ENCODE measurements around the gene RAI1. TPM values are rescaled to one million over a fixed set of nuclear protein-coding genes. Genes with fewer than 3 reads are reported as not detected.
A peak's percentile ranks its signal among the peaks of the same experiment; 100 is the strongest.

The RAI1 gene
- total RNA-seq, 1 donor from 2014 or later, result 40.1 TPM

DNA sequence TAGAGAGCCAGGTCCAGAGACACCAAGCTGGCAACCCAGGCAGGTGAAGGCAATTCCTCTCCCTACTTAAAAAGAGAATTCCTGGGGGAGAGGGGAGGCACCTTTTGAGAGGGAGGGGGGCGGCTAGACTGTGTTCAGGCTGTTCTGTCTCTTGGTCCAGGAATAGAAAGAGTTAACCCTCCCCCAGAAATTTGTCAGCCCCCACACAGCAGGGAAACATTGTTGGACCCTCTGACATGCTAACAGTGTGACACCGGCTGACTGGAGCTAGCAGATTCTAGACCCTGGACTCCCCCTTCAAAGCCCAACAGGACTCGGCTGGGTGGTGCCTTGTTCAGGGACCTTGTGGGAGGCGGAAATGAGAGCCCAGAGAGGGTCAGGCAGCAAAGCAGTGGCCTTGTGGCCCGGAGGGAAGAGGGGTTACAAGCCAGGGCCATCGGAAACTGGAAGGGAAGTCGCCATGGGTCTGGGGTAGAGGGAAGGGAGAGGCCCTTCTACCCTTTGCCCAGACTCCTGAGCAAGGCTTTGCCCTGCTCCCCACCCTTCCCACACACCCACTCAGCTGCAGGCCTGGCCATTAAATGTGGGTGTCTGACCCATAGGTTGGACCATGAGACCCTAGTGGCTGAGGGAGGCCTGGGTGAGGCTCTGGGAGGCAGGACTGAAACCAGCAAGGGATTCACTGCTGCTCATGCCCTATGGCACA, 44.6 kb downstream of the RAI1 start:
- Mint-ChIP-seq H3K4me1 (ENCODE audit: unreplicated experiment) (peaks cover 60% of the 10 kb centered on the region), H3K27ac (ENCODE audit: unreplicated experiment) (peak overlapping the region; percentile 91), H3K27me3 (ENCODE audit: unreplicated experiment) (no peaks in the 10 kb centered on the region), H3K4me3 (ENCODE audit: unreplicated experiment) (peak overlapping the region; percentile 84), H3K9me3 (ENCODE audit: unreplicated experiment) (no peaks in the 10 kb centered on the region), H3K36me3 (ENCODE audit: unreplicated experiment) (no peaks in the 10 kb centered on the region)
- no peak for DNase-seq (ENCODE audit: extremely low spot score, unreplicated experiment)
- TF ChIP-seq, protein P1, sequence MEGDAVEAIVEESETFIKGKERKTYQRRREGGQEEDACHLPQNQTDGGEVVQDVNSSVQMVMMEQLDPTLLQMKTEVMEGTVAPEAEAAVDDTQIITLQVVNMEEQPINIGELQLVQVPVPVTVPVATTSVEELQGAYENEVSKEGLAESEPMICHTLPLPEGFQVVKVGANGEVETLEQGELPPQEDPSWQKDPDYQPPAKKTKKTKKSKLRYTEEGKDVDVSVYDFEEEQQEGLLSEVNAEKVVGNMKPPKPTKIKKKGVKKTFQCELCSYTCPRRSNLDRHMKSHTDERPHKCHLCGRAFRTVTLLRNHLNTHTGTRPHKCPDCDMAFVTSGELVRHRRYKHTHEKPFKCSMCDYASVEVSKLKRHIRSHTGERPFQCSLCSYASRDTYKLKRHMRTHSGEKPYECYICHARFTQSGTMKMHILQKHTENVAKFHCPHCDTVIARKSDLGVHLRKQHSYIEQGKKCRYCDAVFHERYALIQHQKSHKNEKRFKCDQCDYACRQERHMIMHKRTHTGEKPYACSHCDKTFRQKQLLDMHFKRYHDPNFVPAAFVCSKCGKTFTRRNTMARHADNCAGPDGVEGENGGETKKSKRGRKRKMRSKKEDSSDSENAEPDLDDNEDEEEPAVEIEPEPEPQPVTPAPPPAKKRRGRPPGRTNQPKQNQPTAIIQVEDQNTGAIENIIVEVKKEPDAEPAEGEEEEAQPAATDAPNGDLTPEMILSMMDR (IDR thresholded peaks at IDR 0.05), result no peak

DNA sequence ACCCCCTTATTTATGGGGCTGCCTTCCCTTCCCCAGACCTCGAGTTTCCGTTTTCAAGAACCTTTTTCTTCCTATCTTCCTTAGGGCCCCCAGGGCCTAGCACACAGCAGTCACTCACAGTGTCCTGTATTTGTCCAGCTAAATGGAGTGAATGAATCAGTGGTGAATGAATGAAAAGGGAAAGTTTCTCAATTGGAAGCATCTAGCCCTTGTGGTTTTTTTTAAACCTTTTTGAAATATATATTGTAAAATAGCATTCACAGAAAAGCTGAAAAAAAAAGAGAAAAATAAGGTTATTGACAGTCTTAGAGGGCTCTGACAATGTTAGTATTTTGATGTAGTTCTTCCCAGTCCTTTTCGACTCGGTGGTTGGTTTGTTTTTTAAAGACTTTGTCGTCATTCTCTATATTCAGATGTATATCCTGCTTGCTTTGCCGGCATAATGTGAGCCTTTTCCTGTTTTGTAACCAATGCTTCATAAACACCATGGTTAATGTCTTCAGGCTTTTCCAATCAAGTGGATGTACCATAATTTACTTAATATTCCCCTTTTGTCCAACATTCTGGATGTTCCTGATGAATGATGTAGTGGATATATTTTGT, 45.3 kb downstream of the RAI1 start:
- peaks cover 56% of the 10 kb centered on the region for H3K4me1 Mint-ChIP-seq (ENCODE audit: unreplicated experiment)
- H3K4me3 Mint-ChIP-seq (ENCODE audit: unreplicated experiment), result peak overlapping the region; percentile 34
- TF ChIP-seq, protein P1 (IDR thresholded peaks at IDR 0.05), result no peak
- no peaks in the 10 kb centered on the region for H3K27me3 Mint-ChIP-seq (ENCODE audit: unreplicated experiment)
- H3K27ac Mint-ChIP-seq (ENCODE audit: unreplicated experiment), result peak overlapping the region; percentile 91
- H3K36me3 Mint-ChIP-seq (ENCODE audit: unreplicated experiment), result no peaks in the 10 kb centered on the region
- DNase-seq (ENCODE audit: extremely low spot score, unreplicated experiment), result no peak
- H3K9me3 Mint-ChIP-seq (ENCODE audit: unreplicated experiment), result no peaks in the 10 kb centered on the region

DNA sequence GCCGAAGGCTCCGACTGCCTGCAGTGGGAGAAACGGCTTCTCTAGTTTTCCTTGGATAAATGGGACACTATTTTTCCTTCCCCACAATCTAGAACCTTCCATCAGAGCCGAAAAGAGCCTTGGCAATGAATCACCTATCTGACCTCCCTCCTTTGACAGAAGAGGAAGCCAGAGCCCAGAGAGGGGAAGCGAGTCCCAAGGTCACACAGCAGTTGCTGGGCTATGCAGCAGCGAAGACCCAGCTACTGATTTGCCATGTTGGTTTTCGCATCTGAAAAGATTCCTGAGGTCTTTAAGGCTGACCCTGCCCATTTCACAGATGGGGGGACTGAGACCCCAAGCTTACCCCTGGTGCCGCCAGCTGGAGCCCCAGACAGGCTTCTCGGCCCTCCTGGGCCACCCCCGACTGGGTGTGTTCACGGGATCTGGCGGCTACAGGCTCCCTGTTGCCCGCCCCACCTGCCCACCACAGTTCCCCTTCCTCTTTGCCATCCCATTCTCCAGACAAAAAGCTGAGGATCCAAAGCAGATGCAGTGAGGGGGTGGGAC, 45.9 kb downstream of the RAI1 start:
- DNase-seq (ENCODE audit: extremely low spot score, unreplicated experiment), result no peak
- Mint-ChIP-seq H3K4me1 (ENCODE audit: unreplicated experiment) (peaks cover 49% of the 10 kb centered on the region), H3K9me3 (ENCODE audit: unreplicated experiment) (no peaks in the 10 kb centered on the region), H3K27ac (ENCODE audit: unreplicated experiment) (no peak overlapping the region), H3K4me3 (ENCODE audit: unreplicated experiment) (no peak overlapping the region), H3K36me3 (ENCODE audit: unreplicated experiment) (no peaks in the 10 kb centered on the region), H3K27me3 (ENCODE audit: unreplicated experiment) (no peaks in the 10 kb centered on the region)
- TF ChIP-seq, protein P1 (IDR thresholded peaks at IDR 0.05), result no peak

DNA sequence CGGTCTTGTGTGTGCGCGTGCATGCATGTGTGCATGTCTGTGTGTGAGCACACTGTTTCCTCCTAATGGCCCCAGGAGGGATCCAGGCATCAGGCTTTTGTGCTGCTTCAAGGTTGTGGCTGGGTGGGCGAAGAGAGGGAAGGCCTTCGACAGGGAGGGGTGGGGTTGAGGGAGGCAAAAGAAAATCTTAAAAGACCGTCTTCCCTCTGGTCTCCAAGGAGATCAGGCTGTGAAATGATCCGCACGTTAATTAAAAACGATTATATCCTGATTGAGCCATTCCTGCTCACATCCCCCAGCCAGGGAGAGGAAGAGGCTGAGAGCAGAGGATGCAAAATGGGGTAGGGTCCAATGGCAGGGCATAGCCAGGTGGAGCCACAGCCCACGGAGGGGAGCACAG, 46.9 kb downstream of the RAI1 start:
- Mint-ChIP-seq H3K9me3 (ENCODE audit: unreplicated experiment) (no peaks in the 10 kb centered on the region), H3K36me3 (ENCODE audit: unreplicated experiment) (no peaks in the 10 kb centered on the region), H3K4me1 (ENCODE audit: unreplicated experiment) (peaks cover 47% of the 10 kb centered on the region), H3K27ac (ENCODE audit: unreplicated experiment) (peak overlapping the region; percentile 18), H3K4me3 (ENCODE audit: unreplicated experiment) (no peak overlapping the region), H3K27me3 (ENCODE audit: unreplicated experiment) (no peaks in the 10 kb centered on the region)
- TF ChIP-seq, protein P1 (IDR thresholded peaks at IDR 0.05), result no peak
- DNase-seq (ENCODE audit: extremely low spot score, unreplicated experiment), result no peak

DNA sequence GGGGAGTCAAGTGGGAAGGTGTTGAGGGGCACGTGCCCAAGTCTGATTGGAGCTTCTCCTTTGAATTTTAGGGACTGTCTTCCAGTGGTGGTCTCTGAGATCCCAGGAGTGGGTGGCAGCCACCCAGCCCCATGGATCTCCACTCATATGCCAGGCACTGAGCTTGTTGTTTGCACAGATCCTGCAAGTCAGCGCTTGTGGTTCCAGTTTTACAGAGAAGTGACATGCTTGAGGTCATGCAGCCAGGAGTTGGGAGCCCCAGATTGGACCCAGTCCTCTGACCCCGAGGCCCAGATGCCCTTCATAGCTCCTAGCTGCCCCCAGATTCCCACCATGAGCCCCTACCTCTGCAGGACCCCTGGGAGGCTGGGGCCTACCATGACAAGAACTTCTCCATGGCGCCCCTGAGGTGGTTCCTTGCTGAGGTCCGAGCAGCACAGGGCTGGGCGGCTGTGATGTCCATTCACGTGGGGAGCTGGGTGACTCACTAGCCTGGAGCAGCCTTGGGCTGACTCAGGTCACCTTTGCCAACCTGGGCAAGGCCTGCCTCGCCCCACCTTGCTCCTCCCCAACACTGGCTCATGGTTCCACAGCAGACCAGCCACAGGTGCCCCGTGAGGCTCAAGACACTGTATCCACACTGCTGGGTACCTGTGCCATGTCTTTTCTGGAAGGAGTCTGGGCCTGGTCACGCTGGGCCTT, 47.4 kb downstream of the RAI1 start:
- TF ChIP-seq, protein P1 (IDR thresholded peaks at IDR 0.05), result no peak
- Mint-ChIP-seq H3K36me3 (ENCODE audit: unreplicated experiment) (no peaks in the 10 kb centered on the region), H3K27me3 (ENCODE audit: unreplicated experiment) (no peaks in the 10 kb centered on the region), H3K4me3 (ENCODE audit: unreplicated experiment) (no peak overlapping the region), H3K27ac (ENCODE audit: unreplicated experiment) (no peak overlapping the region), H3K9me3 (ENCODE audit: unreplicated experiment) (no peaks in the 10 kb centered on the region), H3K4me1 (ENCODE audit: unreplicated experiment) (peaks cover 50% of the 10 kb centered on the region)
- DNase-seq (ENCODE audit: extremely low spot score, unreplicated experiment), result no peak
